Lower leg skin (tissue), 4 donors: ENCODE data around the gene ARRDC1. TPM values are rescaled to one million over a fixed set of nuclear protein-coding genes. Genes with fewer than 3 reads are reported as not detected.

Source experiments
- DNase-seq, 2 donors: peaks; one replicate each; pipeline ENCODE4 v3.0.0-alpha.2; 2019; ENCODE audit warnings: low spot score in 2 of 2
- H3K4me3 ChIP-seq: fragments of 200-600 bp; sonication (generic); 2 replicates; pipeline ENCODE4 v1.5.1; 2017; ENCODE audit warnings: mild to moderate bottlenecking, low read depth; ENCODE audit not compliant: poor library complexity, severe bottlenecking
- CTCF ChIP-seq, 3 donors: fragments of 450-650 bp; IDR thresholded peaks; one replicate each; pipeline ENCODE4 v1.5.1; 2016; ENCODE audit warnings: antibody characterized with exemption in 3 of 3, mild to moderate bottlenecking in 3 of 3, moderate library complexity in 2 of 3
- POLR2A ChIP-seq, 2 donors: fragments of 450-650 bp; IDR thresholded peaks; one replicate each; pipeline ENCODE4 v1.6.1; 2016 to 2017; ENCODE audit warnings: antibody characterized with exemption in 2 of 2, mild to moderate bottlenecking in 1 of 2, moderate library complexity in 1 of 2
- WGBS, 2 donors: methylation state at CpG; one replicate each; pipeline ENCODE4 v1.1.5; 2018; 5-methylcytosine and 5-hydroxymethylcytosine counted together
- intact Hi-C: fragments of 100-400 bp; cut with DNase I; formaldehyde crosslinking; loops from one replicate; pipeline ENCODE4 v1.15.0; 2023; ENCODE audit warnings: low total_unique reads
- total RNA-seq, 4 donors: library from RNA; depleted of rRNA; stranded (reverse); fragments of >200 nt; gene quantifications; one replicate each; pipeline ENCODE4 v1.1.0, GENCODE V29; 2016

ARRDC1 gene
- total RNA-seq, 4 donors from 2014 or later = 69.4 to 161 (median 91.9) TPM

DNA sequence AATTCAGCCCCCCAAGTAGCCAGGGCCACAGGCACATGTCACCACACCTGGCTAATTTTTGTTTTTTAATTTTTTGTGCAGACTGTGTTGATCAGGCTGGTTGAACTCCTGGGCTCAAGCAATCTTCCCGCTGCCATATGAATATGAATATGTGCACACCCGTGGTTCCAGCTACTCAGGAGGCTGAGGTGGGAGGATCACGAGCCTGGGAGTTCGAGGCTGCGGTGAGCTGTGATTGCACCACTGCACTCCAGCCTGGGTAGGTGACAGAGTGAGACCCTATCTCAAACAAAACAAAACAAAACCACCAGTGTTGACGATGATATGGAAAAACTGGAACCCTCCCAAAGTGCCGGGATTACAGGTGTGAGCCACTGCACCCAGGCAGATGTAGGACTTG is 45.3 kb downstream of the ARRDC1 start:
- intact Hi-C loops = no loop called here
- no peak for DNase-seq
- 94 to 97% methylated on average over 7 of the region's 7 CpGs for WGBS, 2 donors
- no peak overlapping the region for H3K4me3 ChIP-seq
- TF ChIP-seq CTCF (IDR thresholded peaks at IDR 0.05) = no peak
- TF ChIP-seq POLR2A (IDR thresholded peaks at IDR 0.05) = no peak

GRCh38 chr9:137656416-137656815 is 50.9 kb downstream of the ARRDC1 start:
- DNase-seq = no peak
- H3K4me3 ChIP-seq = no peak overlapping the region
- intact Hi-C loops = no loop called here
- 98% methylated on average over 6 of the region's 6 CpGs for WGBS, 2 donors
- no peak for TF ChIP-seq POLR2A (IDR thresholded peaks at IDR 0.05)
- TF ChIP-seq CTCF (IDR thresholded peaks at IDR 0.05) = no peak

DNA sequence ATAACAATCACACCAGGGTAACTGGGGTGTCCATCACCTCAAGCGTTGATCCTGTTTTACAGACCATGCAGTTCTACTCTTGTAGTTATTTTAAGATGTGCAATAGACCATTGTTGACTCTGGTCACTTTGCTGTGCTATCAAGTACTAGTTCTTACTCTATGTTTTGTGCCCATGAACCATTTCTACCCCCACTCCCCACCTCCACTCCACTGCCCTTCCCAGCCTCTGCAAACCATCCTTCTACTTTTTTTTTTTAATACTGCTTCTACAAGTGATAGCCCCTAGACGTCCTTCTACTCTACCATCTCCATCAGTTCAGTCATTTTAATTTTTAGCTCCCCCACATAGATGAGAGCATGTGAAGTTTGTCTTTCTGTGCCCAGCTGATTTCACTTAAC is 52.1 kb downstream of the ARRDC1 start:
- H3K4me3 ChIP-seq = no peak overlapping the region
- intact Hi-C loops = no loop called here
- no peak for DNase-seq
- no peak for TF ChIP-seq POLR2A (IDR thresholded peaks at IDR 0.05)
- WGBS, 2 donors = 84 to 85% methylated on average over 2 of the region's 2 CpGs

- intact Hi-C loops = no loop called here
- no peak overlapping the region for H3K4me3 ChIP-seq
- DNase-seq = no peak
- WGBS, 2 donors = 77 to 91% methylated on average over 2 of the region's 2 CpGs
- TF ChIP-seq POLR2A (IDR thresholded peaks at IDR 0.05) (no peak), CTCF (IDR thresholded peaks at IDR 0.05) (no peak)
These were observed 53.3 kb downstream of the ARRDC1 start for GRCh38 chr9:137658781-137659180.

GRCh38 chr9:137660144-137660543 is 54.7 kb downstream of the ARRDC1 start:
- intact Hi-C loops = no loop called here

DNA sequence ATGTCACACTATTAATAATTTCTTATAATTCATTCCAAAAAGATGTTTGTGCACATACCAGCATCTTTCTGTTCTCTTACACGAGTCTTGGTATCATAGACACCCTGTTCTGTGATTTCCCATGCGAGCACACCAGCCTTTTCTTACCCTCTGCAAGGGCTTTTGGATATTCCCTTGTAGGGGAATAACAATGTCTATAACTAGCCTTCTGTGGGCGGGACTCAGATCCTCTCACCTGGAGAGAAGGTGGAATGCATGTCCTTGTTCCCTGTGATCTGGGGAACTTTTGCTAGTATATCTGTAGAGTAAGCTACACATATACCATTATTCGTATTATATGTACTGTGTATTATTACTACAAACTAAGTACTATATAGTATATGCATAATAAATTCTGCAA is 58.1 kb downstream of the ARRDC1 start:
- TF ChIP-seq POLR2A (IDR thresholded peaks at IDR 0.05) (no peak), CTCF (IDR thresholded peaks at IDR 0.05) (no peak)
- 91 to 93% methylated on average over 4 of the region's 4 CpGs for WGBS, 2 donors
- no peak overlapping the region for H3K4me3 ChIP-seq
- no peak for DNase-seq
- intact Hi-C loops = no loop called here

More at GRCh38 chr9:137660144-137660543, 54.7 kb downstream of the ARRDC1 start:
- TF ChIP-seq CTCF (IDR thresholded peaks at IDR 0.05) = no peak
- no peak for TF ChIP-seq POLR2A (IDR thresholded peaks at IDR 0.05)
- DNase-seq = no peak
- no peak overlapping the region for H3K4me3 ChIP-seq
- 81 to 83% methylated on average over 4 of the region's 4 CpGs for WGBS, 2 donors
